Neutrophil (primary cell): Measurements from ENCODE around the gene KRTAP5-8.
"Not testable (repeated sequence)": the region's sequence is repeated elsewhere in the genome, so short reads cannot be mapped to it uniquely, and the experiment has no call there.

ENCODE experiments used
- H3K27ac ChIP-seq: fragments of 200-600 bp; sonication (generic); 2 replicates; pipeline ENCODE4 v1.5.1; 2016; ENCODE audit warnings: mild to moderate bottlenecking, moderate library complexity
- H3K27me3 ChIP-seq: fragments of 200-600 bp; sonication (generic); 2 replicates; pipeline ENCODE4 v1.6.0; 2016; ENCODE audit warnings: mild to moderate bottlenecking
- H3K36me3 ChIP-seq: fragments of 200-600 bp; sonication (generic); 2 replicates; pipeline ENCODE4 v1.5.1; 2017
- H3K4me1 ChIP-seq, 2 experiments: fragments of 200-600 bp in 1 of 2; sonication (generic) in 1 of 2; 1 replicate in 1 of 2; 2 replicates in 1 of 2; pipeline versions ENCODE4 v1.5.1 to v1.6.1; 2013 to 2016; ENCODE audit warnings: low read depth in 1 of 2, low read length in 1 of 2, mild to moderate bottlenecking in 1 of 2, moderate library complexity in 1 of 2; ENCODE audit not compliant: control insufficient read depth in 1 of 2, insufficient read depth in 1 of 2
- H3K4me3 ChIP-seq, 2 experiments: fragments of 200-600 bp in 1 of 2; sonication (generic) in 1 of 2; 1 replicate in 1 of 2; 2 replicates in 1 of 2; pipeline ENCODE4 v1.5.1; 2013 to 2016; ENCODE audit warnings: low read depth in 1 of 2, low read length in 1 of 2, mild to moderate bottlenecking in 1 of 2, moderate library complexity in 1 of 2
- H3K9me3 ChIP-seq: fragments of 200-600 bp; sonication (generic); 2 replicates; pipeline ENCODE4 v1.5.1; 2016
- CTCF ChIP-seq: fragments of 200-600 bp; sonication (generic); IDR thresholded peaks from 2 replicates; pipeline ENCODE4 v1.5.1; 2016; ENCODE audit warnings: antibody characterized with exemption

Gene KRTAP5-8

GRCh38 chr11:71538666-71538990 lies 803 bp downstream of the KRTAP5-8 start:
- H3K27ac ChIP-seq, result no peak overlapping the region
- no peaks in the 10 kb centered on the region for H3K36me3 ChIP-seq
- H3K9me3 ChIP-seq, result no peaks in the 10 kb centered on the region
- no peak for TF ChIP-seq CTCF
- H3K27me3 ChIP-seq, result no peaks in the 10 kb centered on the region
- H3K4me1 ChIP-seq, result no peaks in the 10 kb centered on the region
- no peak overlapping the region for H3K4me3 ChIP-seq

- Histone ChIP-seq H3K9me3 (no peaks in the 10 kb centered on the region), H3K4me1 (no peaks in the 10 kb centered on the region), H3K36me3 (no peaks in the 10 kb centered on the region), H3K27ac (no peak overlapping the region), H3K4me3 (no peak overlapping the region), H3K27me3 (no peaks in the 10 kb centered on the region)
- no peak for TF ChIP-seq CTCF
Measured at GRCh38 chr11:71539017-71539416, 1.2 kb downstream of the KRTAP5-8 start.

GRCh38 chr11:71539971-71540370 lies 2.1 kb downstream of the KRTAP5-8 start:
- H3K27ac ChIP-seq, H3K9me3 ChIP-seq, H3K27me3 ChIP-seq, H3K36me3 ChIP-seq, H3K4me3 ChIP-seq, H3K4me1 ChIP-seq: not testable (repeated sequence)

GRCh38 chr11:71540521-71541304 lies 2.9 kb downstream of the KRTAP5-8 start:
- not testable (repeated sequence) for H3K36me3 ChIP-seq, H3K9me3 ChIP-seq, H3K4me1 ChIP-seq, H3K27ac ChIP-seq, H3K27me3 ChIP-seq, H3K4me3 ChIP-seq

GRCh38 chr11:71542382-71542781 lies 4.6 kb downstream of the KRTAP5-8 start:
- TF ChIP-seq CTCF, result no peak

GRCh38 chr11:71542879-71543777 lies 5.3 kb downstream of the KRTAP5-8 start:
- H3K9me3 ChIP-seq, result no peaks in the 10 kb centered on the region
- H3K4me3 ChIP-seq, result no peak overlapping the region
- H3K27ac ChIP-seq, result no peak overlapping the region
- H3K4me1 ChIP-seq, result no peaks in the 10 kb centered on the region
- no peak for TF ChIP-seq CTCF
- H3K27me3 ChIP-seq, result no peaks in the 10 kb centered on the region
- H3K36me3 ChIP-seq, result no peaks in the 10 kb centered on the region

More at GRCh38 chr11:71542382-71542781, 4.6 kb downstream of the KRTAP5-8 start:
- H3K9me3 ChIP-seq, result no peaks in the 10 kb centered on the region
- H3K4me3 ChIP-seq, result no peak overlapping the region
- H3K36me3 ChIP-seq, result no peaks in the 10 kb centered on the region
- no peaks in the 10 kb centered on the region for H3K4me1 ChIP-seq
- H3K27ac ChIP-seq, result no peak overlapping the region
- no peaks in the 10 kb centered on the region for H3K27me3 ChIP-seq
